ENCODE data around the gene KRT83.

DNA sequence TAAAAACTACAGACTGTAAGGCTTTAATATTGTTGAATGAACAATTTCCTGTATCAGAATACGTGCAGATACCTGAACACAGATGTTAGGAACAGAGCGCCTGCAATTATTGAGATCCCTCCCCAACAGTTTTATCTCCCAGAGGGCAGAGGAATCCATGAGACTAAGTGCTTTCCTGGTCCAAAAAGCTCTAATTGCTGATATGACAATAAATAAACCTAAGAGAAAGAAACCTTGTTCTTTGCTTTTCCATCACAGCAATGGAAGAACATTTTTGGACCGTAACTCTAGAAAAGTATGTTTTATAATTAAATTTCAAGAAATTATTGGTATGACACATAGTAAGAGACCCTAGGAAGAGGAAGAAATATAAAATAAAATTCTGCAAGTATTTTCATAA lies 13.0 kb upstream of the KRT83 start:
- TF ChIP-seq, protein P1, sequence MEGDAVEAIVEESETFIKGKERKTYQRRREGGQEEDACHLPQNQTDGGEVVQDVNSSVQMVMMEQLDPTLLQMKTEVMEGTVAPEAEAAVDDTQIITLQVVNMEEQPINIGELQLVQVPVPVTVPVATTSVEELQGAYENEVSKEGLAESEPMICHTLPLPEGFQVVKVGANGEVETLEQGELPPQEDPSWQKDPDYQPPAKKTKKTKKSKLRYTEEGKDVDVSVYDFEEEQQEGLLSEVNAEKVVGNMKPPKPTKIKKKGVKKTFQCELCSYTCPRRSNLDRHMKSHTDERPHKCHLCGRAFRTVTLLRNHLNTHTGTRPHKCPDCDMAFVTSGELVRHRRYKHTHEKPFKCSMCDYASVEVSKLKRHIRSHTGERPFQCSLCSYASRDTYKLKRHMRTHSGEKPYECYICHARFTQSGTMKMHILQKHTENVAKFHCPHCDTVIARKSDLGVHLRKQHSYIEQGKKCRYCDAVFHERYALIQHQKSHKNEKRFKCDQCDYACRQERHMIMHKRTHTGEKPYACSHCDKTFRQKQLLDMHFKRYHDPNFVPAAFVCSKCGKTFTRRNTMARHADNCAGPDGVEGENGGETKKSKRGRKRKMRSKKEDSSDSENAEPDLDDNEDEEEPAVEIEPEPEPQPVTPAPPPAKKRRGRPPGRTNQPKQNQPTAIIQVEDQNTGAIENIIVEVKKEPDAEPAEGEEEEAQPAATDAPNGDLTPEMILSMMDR (conservative IDR thresholded peaks at IDR 0.05; ENCODE audit: low read length), result no peak
- TF ChIP-seq EZH2phosphoT487 (IDR thresholded peaks at IDR 0.05; ENCODE audit: borderline replicate concordance), result no peak

Data from Loucy (cell line).